Left ventricle myocardium inferior (tissue), 1 donor: Measurements from ENCODE around the gene CLCNKB. TPM values are rescaled to one million over a fixed set of nuclear protein-coding genes. Genes with fewer than 3 reads are reported as not detected.

Source experiments
- DNase-seq: peaks from one replicate; pipeline ENCODE4 v3.0.0-alpha.2; 2020
- H3K27ac ChIP-seq: fragments of 200-600 bp; replicated peaks from 2 replicates; pipeline ENCODE4 v1.8.0; 2021
- H3K27me3 ChIP-seq: fragments of 200-600 bp; 2 replicates; pipeline ENCODE4 v1.8.0; 2021; ENCODE audit warnings: low read depth
- H3K36me3 ChIP-seq: fragments of 200-600 bp; 2 replicates; pipeline ENCODE4 v1.8.0; 2021
- H3K4me1 ChIP-seq: fragments of 200-600 bp; 2 replicates; pipeline ENCODE4 v1.8.0; 2021
- H3K4me3 ChIP-seq: fragments of 200-600 bp; 2 replicates; pipeline ENCODE4 v1.8.0; 2021; ENCODE audit warnings: mild to moderate bottlenecking, moderate library complexity
- H3K9me3 ChIP-seq: fragments of 200-600 bp; replicated peaks from 2 replicates; pipeline ENCODE4 v1.8.0; 2021
- CTCF ChIP-seq: fragments of 200-600 bp; IDR thresholded peaks from 2 replicates; pipeline ENCODE4 v1.8.0; 2021; ENCODE audit warnings: antibody characterized with exemption, mild to moderate bottlenecking, borderline replicate concordance
- intact Hi-C: fragments of 100-400 bp; cut with micrococcal nuclease; formaldehyde crosslinking; loops from one replicate; pipeline ENCODE4 v1.11.0; 2022
- total RNA-seq: library from RNA; stranded (reverse); fragmentation: NEBNext Ultra II Directional; extraction: Animal tissue kit (Norgen Biotek cat#: 25700); gene quantifications from one replicate; pipeline ENCODE4 v1.2.1, GENCODE V29; 2021
- donor health status: DM: no; HTN: yes; CAD: no; lungs with severe emphysema.

CLCNKB gene
- total RNA-seq, 1 donor from 2014 or later = 1.3 TPM

GRCh38 chr1:16099412-16099811, 55.8 kb downstream of the CLCNKB start:
- Histone ChIP-seq H3K27ac (no peak overlapping the region), H3K27me3 (no peaks in the 10 kb centered on the region), H3K4me3 (no peak overlapping the region), H3K4me1 (no peaks in the 10 kb centered on the region), H3K36me3 (no peaks in the 10 kb centered on the region), H3K9me3 (no peaks in the 10 kb centered on the region)
- TF ChIP-seq CTCF = no peak
- DNase-seq = no peak
- intact Hi-C loops = no loop called here

GRCh38 chr1:16101623-16102022, 58.0 kb downstream of the CLCNKB start:
- Histone ChIP-seq H3K36me3 (no peaks in the 10 kb centered on the region), H3K27ac (no peak overlapping the region), H3K9me3 (no peaks in the 10 kb centered on the region), H3K4me3 (no peak overlapping the region), H3K4me1 (no peaks in the 10 kb centered on the region), H3K27me3 (no peaks in the 10 kb centered on the region)
- no peak for TF ChIP-seq CTCF
- intact Hi-C loops = no loop called here
- no peak for DNase-seq

Other genes starting within 250 kb of the CLCNKB start
- 6.0 TPM for gene UQCRHL, start 236.1 kb upstream of the CLCNKB start, total RNA-seq
- gene SPEN, start 196.1 kb upstream of the CLCNKB start, total RNA-seq = 20.8 TPM
- 24.7 TPM for gene ZBTB17, start 67.7 kb upstream of the CLCNKB start, total RNA-seq
- gene SRARP, start 39.5 kb upstream of the CLCNKB start, total RNA-seq = 1.0 TPM
- 4,061 TPM for gene HSPB7, start 25.7 kb upstream of the CLCNKB start, total RNA-seq
- gene CLCNKA, start 21.7 kb upstream of the CLCNKB start, total RNA-seq = 0.16 TPM
- 5.4 TPM for gene FAM131C, start 29.9 kb downstream of the CLCNKB start, total RNA-seq
- 9.6 TPM for gene EPHA2, start 112.3 kb downstream of the CLCNKB start, total RNA-seq
- 2.2 TPM for gene ARHGEF19, start 168.9 kb downstream of the CLCNKB start, total RNA-seq
- gene CPLANE2, start 193.4 kb downstream of the CLCNKB start, total RNA-seq = 9.7 TPM